ENCODE measurements around the gene FKBP6. TPM values are rescaled to one million over a fixed set of nuclear protein-coding genes. Genes with fewer than 3 reads are reported as not detected.
"Not testable (repeated sequence)": the region's sequence is repeated elsewhere in the genome, so short reads cannot be mapped to it uniquely, and the experiment has no call there.

FKBP6 gene
- total and polyA plus RNA-seq, 5 experiments from 2014 or later, result not detected

DNA sequence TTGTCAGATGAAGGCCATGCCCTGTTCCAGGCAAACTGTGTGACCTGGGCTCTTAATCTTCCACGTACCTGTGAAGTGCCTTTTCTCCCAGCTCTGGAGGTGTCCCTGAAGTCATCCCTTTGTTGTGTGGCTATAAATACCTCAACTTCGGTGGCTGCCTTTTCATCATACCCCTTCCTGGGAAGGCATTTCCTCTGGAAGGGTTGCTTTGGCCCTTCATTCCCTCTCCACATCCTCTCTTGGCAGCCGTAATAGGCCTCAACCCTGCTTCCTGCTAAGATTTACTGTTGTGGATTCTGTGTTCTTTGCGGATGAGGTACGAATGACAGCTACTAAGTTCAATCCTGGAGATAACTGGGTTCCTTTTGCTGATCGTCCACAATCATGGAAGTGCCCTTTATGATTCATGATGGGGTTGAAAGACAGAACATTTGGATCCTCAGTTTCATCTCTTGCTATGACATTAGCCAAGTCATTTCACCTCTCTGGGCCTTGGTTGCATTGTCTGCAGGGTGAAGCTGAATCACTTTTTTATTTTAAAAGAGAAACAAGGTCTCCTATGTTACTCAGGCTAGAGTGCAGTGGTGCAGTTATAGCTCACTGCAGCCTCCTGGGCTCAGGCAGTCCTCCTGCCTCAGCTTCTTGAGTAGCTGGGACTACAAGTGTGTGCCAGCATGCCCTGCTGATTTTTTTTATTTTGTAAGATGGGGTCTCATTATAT lies 23.6 kb downstream of the FKBP6 start:
- Mint-ChIP-seq H3K27ac (peak overlapping the region in 2 of 10 donors; percentile 46 to 73), H3K4me1 (no peaks in the 10 kb centered on the region), H3K27me3 (peaks cover 0 to 2% (median 0%) of the 10 kb centered on the region in 5 donors), H3K4me3 (no peak overlapping the region), H3K36me3 (peaks cover 0 to 2% (median 0%) of the 10 kb centered on the region in 3 donors), H3K9me3 (peaks cover 0 to 12% (median 4%) of the 10 kb centered on the region in 9 donors)
- POLR2A ChIA-PET, result no interaction called here
- DNase-seq, result no peak
- ATAC-seq, result no peak

GRCh38 chr7:73352784-73353183 lies 24.8 kb downstream of the FKBP6 start:
- Mint-ChIP-seq H3K27me3 (peaks cover 0 to 2% (median 0%) of the 10 kb centered on the region in 5 donors), H3K4me3 (no peak overlapping the region), H3K27ac (peak overlapping the region in 1 of 10 donors; percentile 75), H3K4me1 (peaks cover 0 to under 1% (median 0%) of the 10 kb centered on the region in 4 donors), H3K9me3 (peaks cover 0 to 12% (median 4%) of the 10 kb centered on the region in 9 donors), H3K36me3 (peaks cover 0 to 2% (median 0%) of the 10 kb centered on the region in 3 donors)
- DNase-seq (no peak), ATAC-seq (no peak)
- POLR2A ChIA-PET, result no interaction called here

GRCh38 chr7:73353243-73353642 lies 25.3 kb downstream of the FKBP6 start:
- ATAC-seq (no peak), DNase-seq (no peak)
- H3K36me3 Mint-ChIP-seq, result peaks cover 0 to 2% (median 0%) of the 10 kb centered on the region in 3 donors
- POLR2A ChIA-PET, result no interaction called here
- H3K9me3 Mint-ChIP-seq, result peaks cover 0 to 12% (median 4%) of the 10 kb centered on the region in 9 donors
- peaks cover 0 to 4% (median 2%) of the 10 kb centered on the region in 4 donors for H3K4me1 Mint-ChIP-seq
- no peak overlapping the region for H3K4me3 Mint-ChIP-seq
- H3K27me3 Mint-ChIP-seq, result peaks cover 0 to 2% (median 0%) of the 10 kb centered on the region in 5 donors
- peak overlapping the region in 1 of 10 donors; percentile 75 for H3K27ac Mint-ChIP-seq

GRCh38 chr7:73354196-73354595 lies 26.2 kb downstream of the FKBP6 start:
- H3K9me3 Mint-ChIP-seq, result peaks cover 0 to 12% (median 4%) of the 10 kb centered on the region in 9 donors
- H3K4me1 Mint-ChIP-seq, result peaks cover 0 to 9% (median 4%) of the 10 kb centered on the region in 4 donors

DNA sequence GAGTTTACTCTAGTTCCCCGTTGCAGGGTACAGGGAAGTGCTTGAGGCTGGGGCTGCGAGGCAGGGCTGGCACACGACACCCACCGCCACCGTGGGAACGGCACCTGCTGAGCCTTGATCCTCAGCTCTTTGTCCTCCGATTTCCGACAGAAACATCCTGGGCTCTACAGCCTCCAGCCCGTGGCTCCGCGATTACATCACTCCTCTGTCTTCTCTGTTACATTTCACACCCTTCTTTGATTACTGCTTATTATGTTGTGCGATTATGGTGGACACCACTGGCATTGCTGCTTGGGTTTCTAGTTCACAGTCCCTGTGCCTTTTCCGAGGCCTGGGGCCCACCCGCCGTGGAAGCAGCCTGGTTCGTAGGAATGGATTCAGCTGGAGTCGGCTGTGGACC lies 26.9 kb downstream of the FKBP6 start:
- H3K27ac Mint-ChIP-seq, result no peak overlapping the region
- DNase-seq (no peak), ATAC-seq (no peak)
- peaks cover 0 to 2% (median 0%) of the 10 kb centered on the region in 3 donors for H3K36me3 Mint-ChIP-seq
- no peak overlapping the region for H3K4me3 Mint-ChIP-seq
- POLR2A ChIA-PET, result no interaction called here
- peaks cover 0 to 9% (median 2%) of the 10 kb centered on the region in 5 donors for H3K27me3 Mint-ChIP-seq
- peaks cover 0 to 10% (median 5%) of the 10 kb centered on the region in 4 donors for H3K4me1 Mint-ChIP-seq
- peaks cover 0 to 12% (median 4%) of the 10 kb centered on the region in 9 donors for H3K9me3 Mint-ChIP-seq

More at GRCh38 chr7:73354196-73354595, 26.2 kb downstream of the FKBP6 start:
- H3K36me3 Mint-ChIP-seq, result peaks cover 0 to 2% (median 0%) of the 10 kb centered on the region in 3 donors
- DNase-seq, result no peak
- H3K4me3 Mint-ChIP-seq, result no peak overlapping the region
- POLR2A ChIA-PET, result no interaction called here
- peaks cover 0 to 2% (median under 1%) of the 10 kb centered on the region in 5 donors for H3K27me3 Mint-ChIP-seq
- no peak for ATAC-seq
- no peak overlapping the region for H3K27ac Mint-ChIP-seq

DNA sequence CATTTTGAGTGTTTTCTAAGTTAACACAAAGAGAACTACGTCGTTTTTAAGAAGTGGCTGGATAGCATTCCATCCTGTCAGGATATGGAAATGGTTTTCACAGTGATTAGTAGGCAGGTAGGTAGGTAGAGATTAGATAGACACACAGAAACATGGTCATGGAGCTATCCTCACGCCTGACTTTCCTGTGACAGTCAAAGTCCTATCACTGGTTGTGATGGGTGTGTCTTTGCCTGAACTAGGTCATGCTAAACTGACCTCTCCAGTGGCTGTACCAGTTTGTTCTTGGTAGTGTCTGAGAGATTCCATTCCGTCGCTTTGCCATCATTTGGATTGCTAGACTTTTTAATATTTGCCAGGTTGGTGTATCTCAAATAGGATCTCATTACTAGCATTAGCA lies 28.2 kb downstream of the FKBP6 start:
- peaks cover 0 to 2% (median 0%) of the 10 kb centered on the region in 3 donors for H3K36me3 Mint-ChIP-seq
- H3K27ac Mint-ChIP-seq, result no peak overlapping the region
- DNase-seq, result no peak
- H3K27me3 Mint-ChIP-seq, result peaks cover 3 to 11% (median 5%) of the 10 kb centered on the region in 5 donors
- H3K4me3 Mint-ChIP-seq, result no peak overlapping the region
- POLR2A ChIA-PET, result no interaction called here
- peaks cover 0 to 10% (median 5%) of the 10 kb centered on the region in 4 donors for H3K4me1 Mint-ChIP-seq
- ATAC-seq, result no peak
- peaks cover 0 to 12% (median 4%) of the 10 kb centered on the region in 9 donors for H3K9me3 Mint-ChIP-seq

DNA sequence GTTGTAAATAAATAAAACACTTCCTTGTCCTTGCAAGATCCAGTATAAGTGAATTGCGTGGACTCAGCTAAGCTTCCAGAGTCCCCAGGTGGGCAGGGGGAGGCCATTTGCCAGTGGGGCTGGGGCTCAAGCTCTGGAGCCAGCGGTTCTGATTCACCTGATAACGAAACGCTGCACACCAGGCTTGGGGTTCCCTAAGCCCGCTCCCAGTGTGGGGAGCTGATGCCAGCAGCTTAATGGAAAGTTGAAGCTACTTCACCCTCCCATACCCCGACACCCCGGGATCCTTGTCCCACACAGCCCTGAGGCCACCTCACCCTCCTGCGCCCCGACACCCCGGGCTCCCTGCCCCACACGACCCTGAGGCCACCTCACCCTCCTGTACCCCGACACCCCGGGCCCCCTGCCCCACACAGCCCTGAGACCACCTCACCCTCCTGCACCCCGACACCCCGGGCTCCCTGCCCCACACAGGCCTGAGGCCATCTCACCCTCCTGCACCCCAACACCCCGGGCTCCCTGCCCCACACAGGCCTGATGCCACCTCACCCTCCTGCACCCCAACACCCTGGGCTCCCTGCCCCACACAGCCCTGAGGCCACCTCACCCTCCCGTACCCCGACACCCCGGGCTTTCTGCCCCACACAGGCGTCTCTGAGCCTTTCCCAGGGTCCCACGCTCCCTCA lies 30.8 kb downstream of the FKBP6 start:
- H3K9me3 Mint-ChIP-seq, result no peaks in the 10 kb centered on the region
- POLR2A ChIA-PET, result no interaction called here

DNA sequence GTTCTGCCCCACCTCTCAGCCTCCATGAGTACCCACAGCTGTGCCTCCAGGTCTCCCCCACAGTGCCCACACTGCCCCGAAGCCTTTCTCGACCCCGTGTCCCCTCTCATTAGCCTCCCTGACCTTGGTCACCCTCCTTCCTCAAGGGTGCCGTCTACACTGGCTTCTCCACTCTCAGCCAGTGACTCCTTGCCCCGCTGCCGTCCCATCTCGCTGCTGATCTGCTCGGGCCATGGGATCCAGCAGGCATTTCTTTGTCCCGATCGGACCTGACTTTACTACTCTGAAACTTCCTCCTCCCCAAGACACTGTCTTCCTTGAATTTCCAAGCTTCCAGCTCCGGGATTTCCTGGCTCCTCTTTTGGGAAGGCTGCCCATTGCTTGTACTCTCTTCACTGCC lies 31.3 kb downstream of the FKBP6 start:
- Mint-ChIP-seq H3K36me3 (no peaks in the 10 kb centered on the region), H3K4me1 (peaks cover 0 to 10% (median 5%) of the 10 kb centered on the region in 4 donors), H3K27me3 (peaks cover 3 to 11% (median 5%) of the 10 kb centered on the region in 5 donors), H3K4me3 (peak overlapping the region in 3 of 10 donors; percentile 4 to 42 (median 39)), H3K27ac (peak overlapping the region in 3 of 10 donors; percentile 18 to 76 (median 62)), H3K9me3 (no peaks in the 10 kb centered on the region)
- POLR2A ChIA-PET, result no interaction called here
- DNase-seq (no peak), ATAC-seq (no peak)

More for the DNA sequence above, 30.8 kb downstream of the FKBP6 start:
- no peaks in the 10 kb centered on the region for H3K36me3 Mint-ChIP-seq
- ATAC-seq (no peak), DNase-seq (no peak)
- peak overlapping the region; percentile 26 to 66 (median 49) for H3K4me3 Mint-ChIP-seq
- peaks cover 3 to 11% (median 5%) of the 10 kb centered on the region in 5 donors for H3K27me3 Mint-ChIP-seq
- H3K27ac Mint-ChIP-seq, result peak overlapping the region in 4 of 10 donors; percentile 43 to 78 (median 62)
- peaks cover 0 to 10% (median 5%) of the 10 kb centered on the region in 4 donors for H3K4me1 Mint-ChIP-seq

GRCh38 chr7:73359746-73360375 lies 31.9 kb downstream of the FKBP6 start:
- no peak for DNase-seq
- POLR2A ChIA-PET, result no interaction called here
- H3K27ac Mint-ChIP-seq, result peak overlapping the region in 2 of 10 donors; percentile 18 to 76
- no peak for ATAC-seq
- peaks cover 0 to 10% (median 5%) of the 10 kb centered on the region in 4 donors for H3K4me1 Mint-ChIP-seq
- H3K9me3 Mint-ChIP-seq, result no peaks in the 10 kb centered on the region
- no peaks in the 10 kb centered on the region for H3K36me3 Mint-ChIP-seq
- H3K27me3 Mint-ChIP-seq, result peaks cover 3 to 11% (median 5%) of the 10 kb centered on the region in 5 donors
- H3K4me3 Mint-ChIP-seq, result peak overlapping the region in 2 of 10 donors; percentile 4 to 39

GRCh38 chr7:73360590-73360989 lies 32.6 kb downstream of the FKBP6 start:
- H3K36me3 Mint-ChIP-seq, DNase-seq, POLR2A ChIA-PET, ATAC-seq, H3K4me3 Mint-ChIP-seq, H3K9me3 Mint-ChIP-seq: not testable (repeated sequence)
- H3K27me3 Mint-ChIP-seq, result peaks cover 3 to 11% (median 4%) of the 10 kb centered on the region in 5 donors
- peaks cover 0 to 10% (median 5%) of the 10 kb centered on the region in 4 donors for H3K4me1 Mint-ChIP-seq
- peak overlapping the region in 1 of 10 donors; percentile 29 for H3K27ac Mint-ChIP-seq

DNA sequence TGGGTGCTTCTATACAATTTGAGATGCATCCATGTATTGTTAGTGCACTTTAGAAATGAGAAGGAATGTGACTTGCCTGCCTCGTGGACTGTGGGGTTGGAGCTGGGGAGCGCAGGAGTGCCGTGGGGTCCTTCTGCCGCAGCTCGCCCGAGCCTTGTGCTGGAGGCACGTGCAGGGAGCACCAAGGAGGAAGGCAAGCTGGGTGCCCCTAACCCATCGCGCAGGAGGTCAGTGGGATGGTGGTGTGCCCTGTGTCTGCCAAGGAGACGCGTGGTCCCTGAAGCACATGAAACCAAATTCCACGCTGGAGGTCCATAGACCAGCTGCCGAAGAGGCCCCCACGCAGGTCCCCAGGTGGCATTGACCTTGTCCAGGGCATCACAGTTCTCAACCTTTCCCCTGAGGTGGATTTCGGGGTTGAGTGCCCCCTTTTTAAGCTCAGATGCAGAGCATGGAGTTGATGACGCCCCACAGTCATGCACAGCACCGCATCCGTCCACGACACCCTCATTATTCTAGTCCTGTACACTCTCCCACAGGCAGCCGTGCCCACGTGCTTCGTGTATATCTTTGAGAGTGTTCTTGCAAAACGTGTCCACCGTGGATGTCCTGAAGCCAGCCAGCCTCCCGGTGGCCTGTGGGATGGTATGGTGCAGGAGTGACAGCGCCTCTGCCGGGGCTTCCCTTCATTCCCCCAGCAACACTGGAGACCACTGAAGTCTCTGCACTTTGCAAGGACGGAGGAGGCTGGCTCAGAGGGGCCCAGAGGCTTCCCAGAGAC lies 35.5 kb downstream of the FKBP6 start:
- Mint-ChIP-seq H3K27ac (peak overlapping the region in 1 of 10 donors; percentile 66), H3K9me3 (no peaks in the 10 kb centered on the region), H3K36me3 (no peaks in the 10 kb centered on the region), H3K4me1 (peaks cover 0 to 12% (median 7%) of the 10 kb centered on the region in 4 donors), H3K27me3 (peaks cover 3 to 11% (median 4%) of the 10 kb centered on the region in 5 donors), H3K4me3 (no peak overlapping the region)
- DNase-seq (no peak), ATAC-seq (no peak)
- POLR2A ChIA-PET, result no interaction called here

Measured in naive thymus-derived CD8-positive, alpha-beta T cell (primary cell).